NCI-H774 (cell line): ENCODE results near the gene WDR33.

ENCODE experiments used
- DNase-seq: peaks from one replicate; lab custom pipeline; 2025; lab: John Stamatoyannopoulos, UW

Gene WDR33

GRCh38 chr2:127655209-127656073 lies 155.5 kb downstream of the WDR33 start:
- no peak for DNase-seq

- no peak for DNase-seq
Measured at GRCh38 chr2:127654838-127655175, 156.2 kb downstream of the WDR33 start.

- DNase-seq: no peak
Measured at GRCh38 chr2:127654084-127654837, 156.7 kb downstream of the WDR33 start.

- no peak for DNase-seq
Measured at GRCh38 chr2:127653421-127654083, 157.4 kb downstream of the WDR33 start.

- no peak for DNase-seq
Measured at GRCh38 chr2:127652786-127653357, 158.1 kb downstream of the WDR33 start.

GRCh38 chr2:127651971-127652550 lies 158.9 kb downstream of the WDR33 start:
- no peak for DNase-seq

- DNase-seq: no peak
Measured at GRCh38 chr2:127651381-127651809, 159.6 kb downstream of the WDR33 start.
